NCI-H345 treated with DMSO at 0.1 percent for 48 hours (cell line): Measurements from ENCODE around the gene LPAR3.
"Not testable (repeated sequence)": the region's sequence is repeated elsewhere in the genome, so short reads cannot be mapped to it uniquely, and the experiment has no call there.

Experiments
- DNase-seq: peaks from one replicate; lab custom pipeline; 2025; ENCODE audit not compliant: unreplicated experiment; lab: John Stamatoyannopoulos, UW

The LPAR3 gene, protein sequence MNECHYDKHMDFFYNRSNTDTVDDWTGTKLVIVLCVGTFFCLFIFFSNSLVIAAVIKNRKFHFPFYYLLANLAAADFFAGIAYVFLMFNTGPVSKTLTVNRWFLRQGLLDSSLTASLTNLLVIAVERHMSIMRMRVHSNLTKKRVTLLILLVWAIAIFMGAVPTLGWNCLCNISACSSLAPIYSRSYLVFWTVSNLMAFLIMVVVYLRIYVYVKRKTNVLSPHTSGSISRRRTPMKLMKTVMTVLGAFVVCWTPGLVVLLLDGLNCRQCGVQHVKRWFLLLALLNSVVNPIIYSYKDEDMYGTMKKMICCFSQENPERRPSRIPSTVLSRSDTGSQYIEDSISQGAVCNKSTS

DNA sequence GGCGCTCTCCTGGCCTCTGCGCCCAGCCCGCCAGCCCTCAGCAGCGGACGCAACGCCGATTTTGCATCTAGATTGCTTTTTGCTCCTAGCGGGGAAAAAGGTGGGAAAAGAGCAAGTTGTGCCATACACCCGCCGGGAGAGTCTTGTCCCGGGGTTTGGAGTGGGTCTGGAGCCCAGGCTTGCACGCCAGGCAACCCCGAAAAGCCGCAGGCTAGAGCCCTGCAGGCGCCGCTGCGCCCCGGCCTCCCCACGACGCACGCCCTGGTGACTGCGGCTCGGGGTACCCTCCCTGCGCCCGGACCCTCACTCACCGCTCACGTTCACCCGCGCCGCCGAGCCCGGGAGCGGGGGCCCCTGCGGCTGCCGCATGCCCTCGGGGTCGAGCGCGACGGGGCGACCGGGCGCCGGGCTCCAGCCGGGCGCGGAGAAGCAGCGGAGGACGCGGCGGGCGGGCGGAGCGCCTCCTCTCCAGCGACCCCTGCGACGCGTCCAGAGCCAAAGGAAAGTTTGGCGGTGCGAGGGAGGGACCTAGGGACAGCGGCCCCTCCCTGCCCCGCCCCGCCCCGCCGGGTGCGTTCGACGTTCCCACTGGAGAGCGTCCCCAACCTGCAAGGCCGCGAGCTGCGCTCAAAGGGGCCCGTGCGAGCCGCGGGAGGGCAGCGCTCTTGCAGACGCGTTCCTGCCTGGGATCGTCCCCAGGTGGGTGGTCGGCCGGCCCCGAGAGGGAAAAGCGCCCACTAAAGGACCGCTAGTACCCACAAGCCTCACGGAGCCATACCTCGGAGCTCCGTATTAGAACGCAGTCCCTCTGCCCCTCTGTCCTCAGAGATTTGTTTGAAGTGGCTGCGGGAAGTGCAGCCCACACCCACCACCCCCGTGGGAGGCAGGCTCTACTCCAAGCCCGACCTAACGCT lies at the start of gene LPAR3:
TSS of gene LPAR3 (minus strand) at position 502 of the 914 bp plus-strand sequence. CDS start 27,086 bp downstream, outside the sequence.
- DNase-seq, result peak; percentile 6

DNA sequence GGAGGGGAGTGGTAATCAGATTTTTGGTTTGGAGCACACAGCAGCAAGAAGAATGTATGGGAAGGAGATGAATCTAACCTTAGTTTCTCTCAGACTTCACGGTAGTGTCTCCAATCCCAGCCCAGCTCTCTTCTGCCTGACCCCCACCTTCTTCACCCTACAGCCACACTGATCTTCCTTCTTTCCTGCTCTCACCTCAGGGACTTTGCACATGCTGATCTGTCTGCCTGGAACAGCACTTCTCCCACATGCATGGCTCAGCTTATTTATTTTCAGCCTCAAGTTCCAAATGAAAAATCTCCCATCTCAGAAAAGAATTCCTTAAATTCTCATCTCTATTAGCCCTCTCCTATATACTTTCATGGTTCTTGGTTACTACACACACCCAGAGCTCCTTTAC lies 48.8 kb upstream of the LPAR3 start:
- no peak for DNase-seq

DNA sequence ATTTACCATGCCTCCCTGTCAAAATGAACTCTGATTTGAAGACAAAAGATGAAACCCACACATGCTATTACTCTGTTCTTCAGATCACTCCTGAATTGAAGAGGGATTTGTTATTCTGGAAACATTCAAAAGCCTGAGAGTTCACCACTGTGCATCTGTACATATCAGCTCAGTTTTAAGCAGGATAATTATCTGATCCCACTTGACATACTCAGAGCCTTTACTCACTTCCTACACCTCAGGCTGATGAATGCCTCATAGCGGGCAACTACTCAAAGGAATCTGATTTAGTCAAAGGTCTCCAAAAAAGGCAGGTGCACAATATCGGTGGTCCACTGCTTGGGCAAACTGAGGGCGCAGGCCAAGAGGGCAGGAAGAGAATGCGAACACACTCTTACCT lies 47.5 kb upstream of the LPAR3 start:
- no peak for DNase-seq

DNA sequence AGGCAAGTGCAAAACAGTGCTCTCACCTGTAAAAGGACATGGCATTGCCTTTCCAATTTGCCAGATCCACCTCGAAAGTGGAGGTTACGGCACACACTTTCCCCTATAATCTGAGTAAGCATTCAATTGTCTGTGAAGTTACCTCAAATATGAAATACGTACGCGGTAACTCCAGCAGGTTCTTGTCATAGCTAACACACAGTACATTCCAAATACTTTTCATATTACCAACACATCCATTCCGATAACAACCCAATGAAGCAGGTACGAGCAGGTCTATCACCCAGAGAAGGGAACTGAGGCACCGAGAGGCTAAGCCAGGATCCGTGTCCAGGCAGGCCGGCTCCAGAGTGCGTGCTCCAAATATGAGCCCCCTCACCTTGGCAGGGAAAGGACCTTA lies 46.8 kb upstream of the LPAR3 start:
- no peak for DNase-seq

DNA sequence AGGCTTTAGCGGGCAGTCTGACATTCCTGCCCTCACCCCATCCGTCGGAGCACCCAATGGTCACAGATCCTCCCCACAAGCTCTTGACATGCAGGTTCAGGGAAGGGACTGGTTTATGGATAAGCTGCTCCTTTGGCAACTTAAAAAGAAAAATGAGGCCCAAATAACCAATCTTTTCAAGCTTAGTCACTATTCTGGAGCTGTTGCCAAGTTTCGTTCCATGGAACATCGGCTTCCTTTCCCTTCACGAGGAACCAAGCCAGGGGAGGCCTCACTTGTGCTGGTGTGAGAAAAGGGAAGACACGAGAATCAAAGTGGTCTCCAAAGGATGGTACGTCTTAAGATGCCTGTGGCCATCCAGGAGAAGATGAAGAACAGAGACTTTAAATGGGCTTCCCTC lies 46.1 kb upstream of the LPAR3 start:
- no peak for DNase-seq

DNA sequence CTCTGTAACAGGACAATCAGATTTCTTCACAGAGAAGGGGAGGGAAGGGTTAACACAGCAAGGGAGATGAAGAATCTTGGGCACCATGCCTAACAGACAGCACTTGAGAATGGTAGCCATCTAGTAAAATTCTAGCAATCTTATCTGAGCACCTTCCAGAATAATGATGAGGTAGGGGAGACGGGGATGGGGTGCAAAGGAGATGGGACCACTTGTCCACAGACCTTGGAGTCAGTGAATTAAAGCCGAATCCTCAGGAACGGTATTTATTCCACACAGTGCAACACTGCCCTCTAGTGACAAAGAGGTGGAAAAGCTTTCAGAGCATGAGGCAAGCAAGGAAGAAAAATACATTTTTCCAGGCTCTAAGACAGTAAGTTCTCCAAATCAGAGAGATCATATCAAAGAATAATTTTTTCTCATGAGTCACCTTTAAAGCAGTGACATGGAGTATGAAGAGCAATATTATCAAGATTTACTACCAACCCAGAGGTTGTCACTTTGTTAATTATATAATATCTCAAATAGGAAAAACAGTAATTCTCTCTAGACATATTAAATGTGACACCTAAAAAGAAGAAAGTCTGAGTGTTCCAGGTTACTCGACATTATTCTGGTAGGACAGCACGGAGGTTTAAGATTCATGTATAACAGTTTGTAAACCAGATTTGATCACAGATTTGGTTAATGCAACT lies 43.3 kb upstream of the LPAR3 start:
- DNase-seq, result peak; percentile 65

DNA sequence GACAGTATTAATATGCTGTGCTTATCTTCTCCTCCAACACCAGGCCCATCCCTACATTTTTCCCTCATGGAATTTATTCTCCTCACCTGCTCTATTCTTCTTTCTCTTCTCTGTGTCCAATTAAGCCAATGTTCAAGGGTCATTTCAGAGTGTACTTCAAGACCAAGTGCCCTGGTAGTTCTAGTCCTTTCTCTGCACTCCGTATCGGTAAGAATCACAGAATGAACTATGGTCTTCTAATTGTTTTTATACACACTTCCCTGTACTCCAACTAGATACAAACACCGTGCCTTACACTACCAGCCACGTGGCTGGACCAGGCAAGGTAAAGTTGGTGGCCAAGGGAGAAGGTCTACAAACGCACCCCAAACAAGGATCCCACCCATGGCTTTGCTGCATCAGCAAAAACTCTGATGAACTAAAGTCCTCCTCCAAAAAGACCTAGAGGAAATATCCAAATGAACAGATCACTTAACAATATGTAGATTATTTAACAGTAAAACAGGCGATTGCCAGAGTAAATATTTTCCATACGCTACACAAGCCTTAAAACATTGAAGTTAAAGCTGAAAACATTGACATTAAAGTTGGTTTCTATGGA lies 40.1 kb upstream of the LPAR3 start:
- DNase-seq, result no peak

DNA sequence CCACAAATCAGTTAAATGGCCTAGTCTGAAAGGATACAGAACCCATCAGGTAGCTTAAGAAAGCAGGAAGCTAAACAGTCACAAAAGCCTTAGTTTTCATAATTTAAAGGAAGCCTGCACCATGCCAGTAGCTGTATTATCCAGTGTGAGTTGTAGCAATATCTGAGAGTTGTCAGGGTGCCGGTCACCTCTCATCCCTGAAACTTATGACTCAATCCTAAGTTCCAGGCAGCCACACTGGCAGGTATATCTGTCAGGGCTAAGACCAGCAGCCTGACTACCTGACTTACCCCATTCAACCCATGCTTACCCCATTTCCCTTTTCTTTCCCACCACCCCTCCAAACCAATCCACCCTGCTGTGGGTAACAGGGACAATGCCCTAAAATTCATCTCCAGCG lies 37.8 kb upstream of the LPAR3 start:
- no peak for DNase-seq

DNA sequence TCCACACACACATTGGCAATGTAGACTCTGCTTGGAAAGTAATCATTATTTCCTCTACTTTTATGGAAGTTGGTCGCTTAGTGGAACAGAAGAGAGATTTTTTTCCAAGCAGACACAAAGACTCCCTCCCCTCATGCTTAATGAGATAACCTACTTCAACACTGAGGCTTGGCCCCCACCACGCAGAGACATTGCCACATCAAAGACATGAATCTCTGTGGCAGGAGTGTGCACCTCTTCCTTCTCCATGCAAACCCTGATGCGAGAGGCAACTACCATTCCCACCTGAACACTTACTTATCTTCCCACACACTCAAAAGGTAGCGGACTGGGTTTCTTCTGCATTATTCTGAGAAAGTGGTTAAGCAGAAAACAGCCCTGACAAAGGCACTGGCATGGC lies 37.3 kb upstream of the LPAR3 start:
- no peak for DNase-seq

DNA sequence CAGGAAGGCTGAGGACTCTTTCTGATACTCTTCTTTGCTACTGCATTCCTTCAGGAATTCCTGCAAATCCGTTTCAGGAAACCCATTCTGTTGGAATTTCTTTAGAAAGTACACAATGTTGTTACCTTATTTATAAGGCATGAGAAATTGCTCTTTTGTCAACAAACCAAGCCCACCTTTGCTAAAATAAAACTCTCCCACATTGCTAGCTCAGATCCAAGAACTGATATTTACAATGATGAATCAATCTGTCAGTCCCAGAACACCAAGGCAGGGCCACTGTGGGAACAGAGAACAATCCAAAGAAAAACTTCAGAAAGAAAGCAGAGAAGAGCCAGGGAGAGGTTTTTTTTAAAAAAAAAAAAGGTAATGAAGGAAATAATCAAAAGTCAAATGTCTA lies 36.6 kb upstream of the LPAR3 start:
- DNase-seq, result no peak

DNA sequence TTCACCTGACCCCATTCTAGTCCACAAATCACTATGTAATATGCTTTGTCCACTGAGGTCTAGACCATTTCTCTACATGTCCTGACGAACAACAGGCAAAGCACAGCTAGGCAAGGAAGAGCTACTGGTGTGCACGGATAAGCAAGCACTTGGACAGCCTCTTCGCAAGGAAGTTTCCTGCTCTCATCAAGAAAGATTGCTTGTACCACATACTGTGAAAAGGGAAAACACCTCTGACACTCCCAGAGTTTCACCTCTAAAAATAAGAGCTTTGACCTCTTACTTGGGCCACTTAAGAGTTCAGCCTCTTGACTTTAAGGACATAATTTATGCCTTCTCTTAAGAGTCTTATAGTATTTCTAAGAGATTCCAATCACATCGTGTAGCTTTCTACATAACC lies 36.0 kb upstream of the LPAR3 start:
- no peak for DNase-seq

DNA sequence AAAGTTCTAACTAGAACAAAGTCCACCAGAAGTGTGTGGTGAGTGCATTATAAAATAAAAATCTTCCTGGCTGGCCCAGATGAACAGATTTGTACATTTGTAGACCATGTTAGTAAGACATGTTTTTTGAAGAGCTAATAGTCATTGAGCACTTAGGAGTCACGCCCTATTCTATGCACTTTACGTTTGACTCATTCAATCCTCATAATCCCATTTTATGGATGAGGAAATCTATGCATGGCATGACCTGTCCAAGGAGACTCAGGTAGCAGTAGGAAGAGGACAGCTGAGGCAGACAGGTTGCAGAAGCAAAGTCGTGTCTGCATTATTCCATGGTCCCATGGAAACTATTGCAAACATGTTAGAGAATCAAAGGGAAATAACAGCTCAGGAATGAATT lies 30.3 kb upstream of the LPAR3 start:
- no peak for DNase-seq

DNA sequence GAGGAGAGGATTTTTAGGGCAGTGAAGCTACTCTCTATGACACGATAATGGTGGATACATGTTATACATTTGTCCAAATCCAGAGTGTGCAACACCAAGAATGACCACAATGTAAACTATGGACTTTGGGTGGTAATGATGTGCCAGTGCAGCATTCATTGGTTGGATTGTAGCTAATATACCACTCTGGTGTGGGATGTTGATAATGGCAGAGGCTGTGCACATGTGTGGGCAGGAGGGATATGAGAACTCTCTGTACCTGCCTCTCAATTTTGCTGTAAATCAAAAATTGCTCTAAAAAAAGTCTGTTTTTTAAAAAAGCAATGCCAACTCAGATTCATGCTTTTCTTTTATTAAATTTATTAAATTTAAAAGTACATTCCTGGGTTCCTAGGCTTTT lies 27.2 kb upstream of the LPAR3 start:
- no peak for DNase-seq

DNA sequence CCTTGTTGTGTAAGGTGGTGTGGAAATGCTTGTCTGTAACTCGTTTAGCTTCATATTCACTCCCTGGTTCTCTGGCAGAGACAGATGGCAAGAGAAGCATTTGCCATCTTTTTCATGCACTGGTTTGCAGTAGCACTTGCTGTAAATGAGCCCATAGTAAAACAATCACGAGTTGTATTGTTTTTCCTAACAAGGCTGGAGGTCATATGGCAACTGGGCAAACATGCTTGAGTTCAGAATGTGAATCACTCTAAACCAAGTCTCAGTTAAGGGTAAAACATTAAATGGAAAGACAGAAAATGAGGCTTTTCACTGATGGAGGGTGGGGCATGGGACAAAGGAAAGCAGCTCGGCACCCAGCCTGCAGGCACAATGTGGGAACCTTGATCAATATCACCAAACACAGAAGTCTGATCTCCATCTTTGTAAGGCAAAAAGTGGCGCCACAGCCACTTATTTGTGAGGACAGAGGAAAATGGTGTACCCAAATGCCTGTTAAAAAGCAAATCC lies 26.5 kb upstream of the LPAR3 start:
- DNase-seq, result no peak

DNA sequence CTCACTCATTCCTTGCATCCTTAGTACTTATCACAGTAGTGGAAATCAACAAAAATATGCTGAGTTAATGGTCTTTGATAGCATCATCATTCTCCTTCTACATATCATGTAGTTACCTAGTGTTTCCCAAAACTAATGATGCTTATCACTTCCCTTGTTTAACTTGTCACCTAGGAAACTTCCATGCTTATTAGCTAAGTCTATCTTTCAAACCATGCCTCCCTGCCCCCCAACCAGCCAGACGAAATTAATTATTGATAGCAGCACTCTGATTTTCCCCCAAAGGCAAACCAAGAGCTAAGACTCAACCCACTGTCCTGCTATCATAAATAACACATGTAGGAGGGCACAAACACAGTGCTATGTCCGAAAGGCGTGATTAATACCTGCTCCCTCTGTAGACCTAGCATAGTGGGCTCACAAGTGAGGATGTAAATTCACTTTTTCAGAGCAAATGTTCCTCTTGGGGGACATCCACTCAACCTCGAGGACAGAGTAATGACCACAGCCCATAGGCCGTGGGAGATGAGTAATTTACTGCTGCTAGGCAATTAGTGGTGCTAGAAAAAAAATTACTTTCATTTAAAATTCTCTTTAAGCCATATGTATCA lies 25.8 kb upstream of the LPAR3 start:
- DNase-seq, result no peak

DNA sequence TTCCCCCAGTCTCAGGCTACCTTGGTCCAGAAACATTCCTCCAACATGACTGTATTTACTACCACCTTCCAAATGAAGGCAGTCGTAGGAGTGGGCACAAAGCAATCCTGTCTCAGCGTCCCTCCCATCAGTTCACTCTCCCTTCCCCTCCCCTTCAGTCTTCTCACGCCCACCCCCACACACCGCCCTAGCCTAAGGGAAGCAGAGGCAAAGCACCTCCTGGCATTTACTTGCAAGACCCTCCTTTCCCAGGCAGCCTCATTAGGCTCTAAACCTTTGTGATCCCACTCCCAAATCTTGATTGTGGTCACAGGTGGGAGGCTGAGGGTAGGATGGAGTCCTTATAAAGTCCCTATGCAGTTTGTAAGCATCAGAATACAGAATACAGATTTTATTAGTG lies 23.9 kb upstream of the LPAR3 start:
- no peak for DNase-seq

DNA sequence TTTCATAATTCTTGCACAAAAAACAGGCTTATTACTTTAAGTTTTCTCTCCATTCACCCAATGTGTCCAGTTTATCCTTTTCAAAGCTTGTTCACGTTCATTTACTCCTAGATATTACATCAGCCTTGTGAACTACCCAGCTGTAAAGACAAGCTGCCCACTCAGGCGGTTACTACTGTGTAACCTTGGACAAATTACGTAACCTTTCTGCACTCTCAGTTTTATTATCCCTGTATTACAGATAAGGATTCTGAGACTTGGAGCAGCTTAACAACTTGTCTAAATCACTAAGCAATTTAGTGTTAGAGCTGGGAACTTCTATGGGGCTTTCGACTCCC lies 20.5 kb upstream of the LPAR3 start:
- DNase-seq, result no peak

DNA sequence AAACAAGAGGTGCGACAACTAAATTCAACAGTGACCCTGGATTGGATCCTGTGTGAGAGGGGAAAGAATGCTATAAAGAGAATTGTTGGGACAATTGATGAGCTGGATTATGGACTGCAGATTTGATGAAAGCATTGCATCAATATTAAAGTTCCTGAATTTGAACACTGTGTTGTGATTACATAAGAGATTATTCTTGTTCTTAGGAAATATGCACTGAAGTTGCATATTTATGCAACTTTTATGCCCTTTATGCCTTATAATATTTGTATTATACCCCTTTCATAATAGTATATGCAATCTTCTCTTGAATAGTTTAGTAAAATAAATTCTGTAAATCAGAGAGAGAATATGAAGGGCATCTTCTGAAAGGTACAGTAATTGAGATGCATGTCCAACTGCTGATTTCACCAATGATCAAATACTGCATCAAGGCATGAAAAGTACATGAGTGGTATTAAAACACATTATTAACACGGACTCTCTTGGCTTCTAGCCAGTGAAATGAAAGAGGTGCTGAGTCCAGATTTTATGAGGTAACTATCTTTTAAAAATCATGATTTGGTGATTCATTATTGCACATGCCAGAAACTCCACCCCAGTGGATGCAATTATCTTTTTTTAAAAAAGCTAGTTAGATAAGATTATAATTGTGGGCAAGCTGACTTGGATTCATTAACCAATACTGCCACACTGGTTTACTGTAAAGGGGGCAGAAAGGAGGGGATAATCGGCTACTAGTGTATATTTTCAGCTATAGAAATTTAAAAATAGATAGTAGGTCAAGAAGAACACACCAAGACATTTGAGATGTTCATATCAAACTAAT lies 19.9 kb upstream of the LPAR3 start:
- DNase-seq, result no peak

DNA sequence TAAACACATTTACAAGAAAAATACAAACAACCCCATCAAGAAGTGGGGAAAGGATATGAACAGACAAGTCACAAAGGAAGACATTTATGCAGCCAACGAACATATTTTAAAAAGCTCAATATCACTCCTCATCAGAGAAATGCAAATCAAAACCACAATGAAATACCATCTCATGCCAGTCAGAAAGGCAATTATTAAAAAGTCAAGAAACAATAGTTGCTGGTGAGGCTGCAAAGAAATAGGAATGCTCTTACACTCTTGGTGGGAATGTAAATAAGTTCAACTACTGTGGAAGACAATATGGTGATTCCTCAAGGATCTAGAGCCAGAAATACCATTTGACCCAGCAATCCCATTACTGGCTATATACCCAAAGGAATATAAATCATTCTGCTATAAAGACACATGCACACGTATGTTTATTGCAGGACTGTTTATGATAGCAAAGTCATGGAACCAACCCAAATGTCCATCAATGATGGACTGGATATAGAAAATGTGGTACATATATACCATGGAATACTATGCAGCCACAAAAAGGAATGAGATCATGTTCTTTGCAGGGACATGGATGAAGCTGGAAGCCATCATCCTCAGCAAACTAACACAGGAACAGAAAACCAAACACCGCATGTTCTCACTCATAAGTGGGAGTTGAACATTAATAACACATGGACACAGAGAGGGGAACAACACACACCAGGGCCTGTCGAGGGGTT lies 15.9 kb upstream of the LPAR3 start:
- not testable (repeated sequence) for DNase-seq
